Breast epithelium (tissue), 4 donors: ENCODE results near the gene FZD10. TPM values are rescaled to one million over a fixed set of nuclear protein-coding genes. Genes with fewer than 3 reads are reported as not detected.

ENCODE experiments used
- DNase-seq, 2 donors: peaks; one replicate each; pipeline ENCODE4 v3.0.0-alpha.2; 2019; ENCODE audit warnings: low spot score in 2 of 2
- H3K27ac ChIP-seq, 2 donors: fragments of 200-600 bp; sonication (generic) in 1 of 2; one replicate each; pipeline ENCODE4 v1.5.1; 2016 to 2019; ENCODE audit warnings: mild to moderate bottlenecking in 1 of 2
- H3K27me3 ChIP-seq, 2 donors: fragments of 200-600 bp; sonication (generic) in 1 of 2; one replicate each; pipeline versions ENCODE4 v1.5.1 to v1.6.0; 2017 to 2019; ENCODE audit warnings: control low read depth in 1 of 2, mild to moderate bottlenecking in 1 of 2
- H3K36me3 ChIP-seq: fragments of 200-600 bp; one replicate; pipeline ENCODE4 v1.5.1; 2019
- H3K4me1 ChIP-seq, 2 donors: fragments of 200-600 bp; sonication (generic); one replicate each; pipeline ENCODE4 v1.5.1; 2016 to 2019; ENCODE audit warnings: control low read depth in 1 of 2
- H3K4me3 ChIP-seq, 3 donors: fragments of 200-600 bp; sonication (generic); 1 replicate in 2 of 3; 2 replicates in 1 of 3; pipeline ENCODE4 v1.5.1; 2016 to 2019; ENCODE audit warnings: mild to moderate bottlenecking in 3 of 3, moderate library complexity in 2 of 3
- H3K9me3 ChIP-seq, 2 donors: fragments of 200-600 bp; sonication (generic) in 1 of 2; one replicate each; pipeline ENCODE4 v1.5.1; 2016 to 2019; ENCODE audit warnings: control low read depth in 1 of 2
- CTCF ChIP-seq, 3 donors: fragments of 450-650 bp; IDR thresholded peaks; one replicate each; pipeline ENCODE4 v1.5.1; 2016 to 2017; ENCODE audit warnings: antibody characterized with exemption in 3 of 3, mild to moderate bottlenecking in 3 of 3, moderate library complexity in 3 of 3
- POLR2A ChIP-seq: fragments of 450-650 bp; IDR thresholded peaks from one replicate; pipeline ENCODE4 v1.6.1; 2016; ENCODE audit warnings: antibody characterized with exemption, mild to moderate bottlenecking, moderate library complexity
- POLR2AphosphoS5 ChIP-seq, 3 donors: sonication (generic); formaldehyde crosslinking; IDR thresholded peaks; one replicate each; pipeline ENCODE4 v1.6.1; 2017; ENCODE audit warnings: antibody characterized with exemption in 3 of 3
- intact Hi-C: fragments of 100-400 bp; cut with DNase I; formaldehyde crosslinking; loops from one replicate; pipeline ENCODE4 v1.15.1; 2023; ENCODE audit warnings: low total_unique reads
- total RNA-seq, 3 donors: library from RNA; depleted of rRNA; stranded (reverse); fragments of >200 nt; gene quantifications; one replicate each; pipeline ENCODE4 v1.1.0, GENCODE V29; 2016

FZD10 gene
- total RNA-seq, 3 donors from 2014 or later: 0.48 to 2.0 (median 1.8) TPM

GRCh38 chr12:130184404-130185090, 22.3 kb downstream of the FZD10 start:
- no peak overlapping the region for H3K27ac ChIP-seq
- no peaks in the 10 kb centered on the region for H3K9me3 ChIP-seq
- no peaks in the 10 kb centered on the region for H3K4me1 ChIP-seq
- H3K27me3 ChIP-seq: no peaks in the 10 kb centered on the region
- TF ChIP-seq POLR2A (no peak), CTCF (IDR thresholded peaks at IDR 0.05) (no peak)
- H3K4me3 ChIP-seq: no peak overlapping the region
- intact Hi-C loops: loop anchor here (5.0 kb wide), 1 partner anchor 1447 kb away; no protein-coding TSS in a partner anchor
- no peaks in the 10 kb centered on the region for H3K36me3 ChIP-seq
- DNase-seq: no peak

- no peak overlapping the region for H3K27ac ChIP-seq
- intact Hi-C loops: loop anchor here (5.0 kb wide), 1 partner anchor 1448 kb away; no protein-coding TSS in a partner anchor
- no peaks in the 10 kb centered on the region for H3K27me3 ChIP-seq
- no peaks in the 10 kb centered on the region for H3K4me1 ChIP-seq
- DNase-seq: no peak
- no peaks in the 10 kb centered on the region for H3K9me3 ChIP-seq
- H3K4me3 ChIP-seq: no peak overlapping the region
- H3K36me3 ChIP-seq: no peaks in the 10 kb centered on the region
- TF ChIP-seq POLR2A (no peak), POLR2AphosphoS5 (IDR thresholded peaks at IDR 0.05) (no peak), CTCF (IDR thresholded peaks at IDR 0.05) (no peak)
Measured at GRCh38 chr12:130185455-130186391, 23.5 kb downstream of the FZD10 start.

GRCh38 chr12:130186651-130187268, 24.5 kb downstream of the FZD10 start:
- DNase-seq: no peak

GRCh38 chr12:130192642-130193345, 30.5 kb downstream of the FZD10 start:
- Histone ChIP-seq H3K27me3 (no peaks in the 10 kb centered on the region), H3K4me1 (no peaks in the 10 kb centered on the region), H3K27ac (no peak overlapping the region), H3K9me3 (no peaks in the 10 kb centered on the region), H3K36me3 (no peaks in the 10 kb centered on the region), H3K4me3 (no peak overlapping the region)
- intact Hi-C loops: no loop called here
- no peak for TF ChIP-seq POLR2AphosphoS5 (IDR thresholded peaks at IDR 0.05)
- no peak for TF ChIP-seq CTCF (IDR thresholded peaks at IDR 0.05)
- TF ChIP-seq POLR2A: no peak
- no peak for DNase-seq

More at GRCh38 chr12:130186651-130187268, 24.5 kb downstream of the FZD10 start:
- TF ChIP-seq CTCF (IDR thresholded peaks at IDR 0.05) (no peak), POLR2A (no peak), POLR2AphosphoS5 (IDR thresholded peaks at IDR 0.05) (no peak)
- Histone ChIP-seq H3K27me3 (no peaks in the 10 kb centered on the region), H3K4me1 (no peaks in the 10 kb centered on the region), H3K27ac (no peak overlapping the region), H3K9me3 (no peaks in the 10 kb centered on the region), H3K36me3 (no peaks in the 10 kb centered on the region), H3K4me3 (no peak overlapping the region)
- intact Hi-C loops: loop anchor here (5.0 kb wide), 1 partner anchor 1449 kb away; no protein-coding TSS in a partner anchor
